HG03378 (cell line): Measurements from ENCODE around the gene THRB.

Source experiments
- ATAC-seq: cut with Tn5 transposase; IDR thresholded peaks from one replicate; pipeline ENCODE4 v1.9.1; 2021; ENCODE audit warnings: mild to moderate bottlenecking, moderate library complexity; ENCODE audit not compliant: unreplicated experiment

The THRB gene

GRCh38 chr3:24157106-24157505 lies 337.5 kb downstream of the THRB start:
- ATAC-seq: no peak

DNA sequence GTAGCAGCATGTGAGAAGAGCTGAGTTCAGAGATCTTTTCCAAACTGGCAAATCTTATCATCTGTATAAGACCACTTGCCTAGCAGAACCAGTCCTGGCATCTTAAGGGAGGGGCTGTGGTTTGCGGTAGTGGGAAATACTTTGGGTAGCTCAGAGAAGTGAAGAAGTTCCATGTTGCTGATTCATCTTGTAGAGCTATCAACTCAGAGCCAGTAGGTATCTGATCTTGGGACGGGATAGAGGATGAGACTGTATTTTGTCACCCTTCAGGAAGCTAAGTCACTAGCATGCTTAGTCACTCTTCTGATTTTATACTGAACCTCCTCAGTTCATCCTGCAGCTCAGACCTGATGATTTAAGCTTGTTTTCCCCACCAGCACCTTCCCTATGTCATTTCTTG lies 338.2 kb downstream of the THRB start:
- no peak for ATAC-seq

- ATAC-seq: no peak
Observed at GRCh38 chr3:24155276-24155675, 339.4 kb downstream of the THRB start.

DNA sequence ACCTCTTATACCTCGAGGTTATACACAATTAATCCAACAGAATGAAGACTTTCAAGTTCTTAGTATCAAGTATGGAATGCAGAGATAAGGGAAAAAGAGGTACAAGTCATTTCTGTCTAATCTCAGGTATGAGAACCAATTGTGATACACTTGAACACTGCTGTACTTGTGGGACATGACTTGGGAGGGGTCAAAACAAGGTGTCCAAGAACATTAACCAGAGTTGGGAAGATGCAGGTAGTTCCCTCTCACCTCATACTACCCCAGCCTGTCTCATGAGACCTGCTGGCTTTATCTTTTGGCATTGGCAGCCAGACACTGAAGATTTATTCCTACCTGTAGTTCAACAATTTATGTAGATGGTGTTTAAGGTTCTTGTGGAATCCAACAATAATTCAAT lies 339.9 kb downstream of the THRB start:
- no peak for ATAC-seq

DNA sequence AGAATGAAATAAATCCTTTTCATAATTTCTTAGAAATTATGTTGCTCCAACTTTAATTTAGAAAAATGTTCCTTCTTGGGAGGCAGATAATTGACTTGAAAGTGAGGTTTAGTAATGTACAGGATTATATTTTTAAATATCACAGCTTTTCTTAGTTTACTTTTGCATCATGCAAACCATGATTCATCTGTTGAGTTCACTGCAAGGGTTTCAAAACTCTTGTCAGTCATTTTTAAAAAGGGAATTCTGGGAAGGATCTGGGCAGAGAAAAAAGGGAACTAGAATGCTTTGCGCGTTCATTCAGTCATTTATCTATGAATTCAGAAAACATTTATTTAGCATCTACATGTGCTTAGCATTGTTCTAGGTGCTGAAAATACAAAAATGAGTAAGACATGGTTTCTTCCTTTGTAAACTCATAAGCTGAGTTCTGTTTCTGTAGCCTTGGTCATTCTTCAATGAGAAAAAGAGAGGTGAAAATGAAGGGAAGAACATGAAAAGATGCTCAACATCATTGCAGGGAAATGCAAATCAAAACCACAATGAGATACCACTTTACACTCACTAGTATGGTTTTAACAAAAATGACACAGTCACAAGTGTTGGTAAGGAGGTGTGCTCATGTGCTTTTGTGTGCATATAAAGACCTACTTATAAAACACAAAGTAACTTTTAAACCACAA lies 340.5 kb downstream of the THRB start:
- peak; percentile 86 for ATAC-seq

DNA sequence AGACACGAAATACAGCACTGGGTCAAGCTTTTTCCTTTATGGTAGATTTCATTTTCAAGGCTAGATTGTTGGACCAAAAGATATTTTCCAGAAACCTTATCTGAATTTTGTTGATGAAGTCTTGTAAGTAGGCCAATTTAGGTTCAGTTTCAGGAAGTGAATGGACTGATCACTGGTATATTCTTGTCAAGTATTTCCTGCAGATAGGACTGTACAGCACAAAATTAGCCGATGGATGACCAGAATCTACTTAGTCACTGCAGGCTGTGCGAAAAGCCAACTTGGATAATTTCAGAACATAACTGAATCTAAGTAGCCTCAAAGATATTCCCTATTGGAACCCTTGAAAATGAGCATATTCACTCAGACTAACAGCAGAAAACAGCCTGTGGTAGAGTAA lies 343.1 kb downstream of the THRB start:
- no peak for ATAC-seq

DNA sequence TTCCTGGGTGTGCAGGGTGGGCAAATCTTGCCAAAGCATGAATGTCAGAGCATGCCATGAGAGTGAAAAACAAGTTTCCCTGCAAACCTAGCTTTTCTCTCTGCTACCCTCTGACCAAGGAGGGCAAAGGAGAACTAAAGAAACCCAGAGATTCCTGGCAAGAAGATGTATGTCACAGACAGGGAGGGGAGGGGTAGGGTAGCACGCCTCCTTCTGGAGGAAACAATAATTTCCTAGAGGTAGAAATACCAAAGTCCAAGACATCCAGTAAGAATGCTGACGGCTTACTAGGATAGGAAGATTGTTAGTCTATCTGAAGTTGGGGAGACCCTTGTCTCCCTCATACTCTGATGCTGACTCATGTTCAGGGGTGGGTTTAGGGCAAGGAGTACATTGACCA lies 345.6 kb downstream of the THRB start:
- no peak for ATAC-seq

DNA sequence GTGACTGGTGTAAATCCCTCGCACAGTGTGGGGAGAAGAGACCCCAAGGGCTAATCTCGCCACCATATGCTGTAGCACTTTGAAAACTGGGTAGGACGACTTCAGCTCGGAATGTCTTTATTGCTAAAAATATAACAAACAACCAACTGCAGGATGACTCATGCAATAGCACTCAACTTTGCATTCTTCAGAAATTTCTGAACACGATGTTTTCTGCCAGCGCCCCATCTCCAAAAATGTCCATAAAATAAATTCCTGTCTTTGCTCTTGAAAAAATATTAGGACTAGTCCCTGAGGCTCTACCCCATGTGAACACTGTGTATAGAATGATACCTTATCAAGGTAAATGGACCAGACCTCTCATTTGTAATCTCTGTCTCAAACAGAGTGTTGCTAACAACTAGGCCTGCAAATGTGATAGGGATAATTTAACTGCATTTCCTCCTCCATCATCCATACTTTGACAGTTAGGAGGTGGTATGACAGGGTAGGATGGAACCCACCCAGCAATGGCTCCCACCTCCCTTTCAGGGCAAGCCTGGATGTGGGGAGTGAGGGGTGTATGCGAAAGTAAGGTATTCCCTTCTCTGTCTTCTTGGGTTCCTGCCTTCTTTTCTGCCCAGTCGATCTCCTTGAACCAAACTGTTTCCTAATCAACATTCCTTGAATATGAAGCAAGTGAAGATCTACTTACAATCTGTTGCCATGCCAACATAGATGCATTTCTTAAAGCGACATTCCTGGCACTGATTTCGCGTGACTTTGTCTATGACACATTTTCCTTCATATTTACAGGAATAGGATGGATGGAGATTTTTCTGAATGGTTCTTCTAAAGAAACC lies 348.4 kb downstream of the THRB start:
- ATAC-seq: no peak

DNA sequence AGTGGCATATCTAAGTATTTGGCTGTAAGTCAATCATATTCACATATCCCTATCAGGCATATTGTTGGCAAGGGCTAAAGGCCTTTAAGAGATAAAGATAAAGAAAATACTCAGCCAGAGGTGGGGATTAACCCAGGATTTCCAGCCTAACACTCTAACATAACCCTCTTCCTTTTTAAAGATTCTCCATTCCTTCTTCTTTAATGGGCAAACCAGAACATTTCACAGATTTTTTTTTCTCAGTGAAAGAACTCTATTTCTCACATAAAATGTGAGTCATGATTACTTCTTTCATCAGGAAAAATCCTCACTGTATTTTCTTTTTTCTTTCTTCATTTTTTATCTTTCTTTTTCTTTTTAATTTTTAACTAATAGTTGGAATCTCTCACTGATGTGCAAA lies 349.2 kb downstream of the THRB start:
- ATAC-seq: no peak

DNA sequence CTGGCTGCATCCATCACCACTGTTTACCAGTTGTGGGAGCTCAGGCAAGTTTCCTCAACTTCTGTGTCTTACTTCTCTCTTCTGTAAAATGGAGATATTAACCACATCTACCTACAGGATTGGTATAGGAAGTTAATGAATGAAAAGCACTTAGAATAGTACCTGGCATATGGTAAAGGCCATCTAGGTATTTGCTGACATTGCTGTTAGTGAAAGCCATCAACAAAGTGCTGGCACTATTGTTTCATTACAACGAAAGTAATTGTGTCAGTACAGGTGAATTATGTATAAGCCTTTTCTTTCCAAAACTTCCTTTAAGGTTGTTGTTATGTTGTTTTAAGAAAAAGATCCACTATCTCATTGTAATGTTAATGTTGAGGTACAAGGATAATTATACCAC lies 352.5 kb downstream of the THRB start:
- ATAC-seq: no peak

DNA sequence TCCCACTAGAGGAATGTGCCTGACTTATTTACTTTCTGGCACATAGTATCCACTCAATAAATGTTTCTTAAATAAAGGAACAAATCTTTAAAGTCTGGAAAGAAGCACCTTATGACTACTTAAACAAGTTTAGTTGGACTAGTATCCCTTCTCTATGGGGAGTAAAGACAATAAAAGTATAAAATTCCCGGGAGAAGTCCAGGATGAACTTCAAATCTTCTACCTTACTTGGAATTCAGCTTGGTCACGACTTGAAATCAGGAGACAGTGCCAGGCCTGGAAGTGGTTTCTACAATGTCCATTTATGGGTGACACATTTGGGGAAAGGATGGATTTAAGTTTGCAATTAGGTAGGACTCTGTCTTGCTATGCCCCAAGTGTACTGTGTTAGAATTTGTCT lies 353.1 kb downstream of the THRB start:
- ATAC-seq: no peak

GRCh38 chr3:24139463-24140412 lies 354.9 kb downstream of the THRB start:
- ATAC-seq: no peak

- ATAC-seq: no peak
Observed at GRCh38 chr3:24138876-24139256, 355.8 kb downstream of the THRB start.

GRCh38 chr3:24137958-24138875 lies 356.4 kb downstream of the THRB start:
- no peak for ATAC-seq

- ATAC-seq: no peak
Observed at GRCh38 chr3:24137334-24137733, 357.3 kb downstream of the THRB start.

- no peak for ATAC-seq
Observed at GRCh38 chr3:24136624-24137310, 357.9 kb downstream of the THRB start.

GRCh38 chr3:24135280-24135679 lies 359.4 kb downstream of the THRB start:
- ATAC-seq: no peak

DNA sequence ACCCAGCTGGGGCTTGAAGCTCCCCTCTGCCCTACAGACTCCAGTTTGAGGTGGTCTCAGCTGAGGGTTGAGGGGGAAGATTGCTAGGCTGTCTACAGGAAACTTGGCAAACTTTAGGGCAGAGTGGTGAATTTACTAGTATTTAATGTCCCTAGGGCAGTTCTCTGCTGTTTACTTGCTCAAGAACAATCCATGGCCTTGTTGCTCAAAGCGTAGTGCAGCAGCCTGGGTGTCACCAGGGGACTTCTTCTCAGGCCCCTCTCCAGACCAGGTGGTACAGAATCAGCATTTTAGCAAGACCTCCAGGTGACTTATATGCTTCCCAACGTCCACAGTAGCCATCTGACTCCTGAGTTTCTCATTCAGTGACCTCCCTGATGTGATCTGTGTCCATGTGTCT lies 360.7 kb downstream of the THRB start:
- no peak for ATAC-seq

GRCh38 chr3:24133436-24133835 lies 361.2 kb downstream of the THRB start:
- ATAC-seq: no peak

DNA sequence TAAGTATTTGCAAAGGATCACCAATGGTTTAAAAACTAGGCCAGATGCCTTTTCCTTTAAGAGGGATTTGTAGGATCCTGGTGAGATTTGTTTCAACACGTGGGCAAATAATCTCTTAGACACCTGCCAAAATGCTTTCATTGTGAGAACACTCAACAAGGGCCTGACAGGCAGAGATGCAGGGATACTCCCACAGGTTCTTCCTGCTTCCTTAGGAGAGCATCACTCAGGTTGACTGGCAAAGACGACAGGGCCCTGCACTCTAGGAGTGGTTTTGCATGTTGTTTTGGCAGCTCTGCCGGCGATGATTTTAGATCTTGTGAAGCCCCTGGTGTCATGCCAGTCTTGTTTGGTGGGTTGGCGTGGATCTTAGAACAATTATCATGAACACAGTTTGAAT lies 365.1 kb downstream of the THRB start:
- no peak for ATAC-seq
